ENCODE data around the gene AP1B1.
"Not testable (repeated sequence)": the region's sequence is repeated elsewhere in the genome, so short reads cannot be mapped to it uniquely, and the experiment has no call there.

The AP1B1 gene

DNA sequence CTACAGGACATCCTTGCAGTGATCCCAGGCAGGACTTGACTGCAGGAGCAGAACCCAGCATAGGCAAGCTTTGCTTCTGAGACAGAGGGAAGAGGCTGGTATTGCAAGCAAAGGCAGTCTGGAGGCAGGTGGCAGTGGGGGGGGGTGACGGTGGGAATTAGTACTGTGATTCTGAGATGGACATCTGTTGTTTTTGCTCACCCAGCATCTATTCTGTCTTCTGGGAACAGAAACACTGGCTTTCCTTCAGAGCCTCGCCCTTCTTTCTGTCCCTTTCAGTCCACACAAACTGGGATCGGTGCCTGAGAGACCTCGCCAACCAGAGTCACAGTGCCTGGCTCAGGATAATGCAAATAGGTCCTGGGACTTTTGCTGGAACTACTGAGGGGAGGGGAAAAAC lies 41.7 kb downstream of the AP1B1 start:
- no peak for DNase-seq

GRCh38 chr22:29345932-29346331 lies 42.4 kb downstream of the AP1B1 start:
- DNase-seq: no peak

GRCh38 chr22:29344889-29345288 lies 43.5 kb downstream of the AP1B1 start:
- not testable (repeated sequence) for DNase-seq

GRCh38 chr22:29344137-29344536 lies 44.2 kb downstream of the AP1B1 start:
- peak; percentile 89 for DNase-seq

GRCh38 chr22:29343313-29343805 lies 45.0 kb downstream of the AP1B1 start:
- DNase-seq: no peak

DNA sequence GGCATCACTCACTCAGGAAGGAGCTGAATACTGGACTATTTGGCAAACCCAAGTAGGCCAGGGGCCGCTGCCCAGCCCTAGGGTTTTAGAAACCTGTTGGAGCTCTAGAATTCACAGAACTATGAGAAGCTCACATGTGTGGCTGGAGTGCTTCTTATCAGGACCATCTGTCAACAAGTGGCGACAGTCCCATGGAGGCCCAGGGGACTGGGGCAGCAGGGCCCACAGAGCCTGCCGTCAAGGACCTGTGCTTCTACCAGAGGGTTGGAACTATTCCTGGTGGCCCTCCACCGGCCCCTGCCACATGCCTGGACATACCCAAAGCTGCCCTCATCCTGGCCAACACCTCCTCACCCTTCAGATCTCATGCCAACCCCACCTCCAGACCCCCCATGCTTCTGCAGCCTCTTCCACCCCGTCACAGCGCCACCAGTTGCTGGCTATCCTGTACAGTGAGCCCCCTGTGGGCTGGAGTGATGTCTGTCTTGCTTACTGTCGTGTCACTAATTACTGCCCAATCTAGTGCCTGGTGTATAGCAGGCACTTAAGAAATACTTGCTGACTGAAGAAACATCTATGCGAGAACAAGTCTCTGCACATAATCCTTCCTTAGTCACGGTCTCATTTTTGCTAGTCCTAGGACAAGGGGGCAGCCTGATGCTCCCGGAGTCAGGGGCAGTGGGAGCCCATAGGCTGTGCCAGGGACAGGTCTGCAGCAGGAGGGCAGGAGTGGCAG lies 45.6 kb downstream of the AP1B1 start:
- no peak for DNase-seq

- DNase-seq: no peak
These were observed 46.2 kb downstream of the AP1B1 start for GRCh38 chr22:29342177-29342576.

DNA sequence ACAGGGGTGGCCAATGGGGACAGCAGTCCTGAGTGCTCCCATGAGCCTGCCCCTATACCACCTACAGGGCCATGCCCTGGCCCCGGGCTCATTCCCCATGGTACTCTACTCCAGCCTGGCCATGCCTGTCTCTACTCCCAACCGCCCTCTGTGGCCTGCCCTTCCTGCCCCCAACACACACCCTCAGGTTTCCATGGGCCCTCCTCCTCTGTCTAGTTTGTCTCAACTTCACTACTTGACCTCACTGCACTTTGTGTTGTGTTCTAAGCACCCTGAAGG lies 46.6 kb downstream of the AP1B1 start:
- DNase-seq: no peak

DNA sequence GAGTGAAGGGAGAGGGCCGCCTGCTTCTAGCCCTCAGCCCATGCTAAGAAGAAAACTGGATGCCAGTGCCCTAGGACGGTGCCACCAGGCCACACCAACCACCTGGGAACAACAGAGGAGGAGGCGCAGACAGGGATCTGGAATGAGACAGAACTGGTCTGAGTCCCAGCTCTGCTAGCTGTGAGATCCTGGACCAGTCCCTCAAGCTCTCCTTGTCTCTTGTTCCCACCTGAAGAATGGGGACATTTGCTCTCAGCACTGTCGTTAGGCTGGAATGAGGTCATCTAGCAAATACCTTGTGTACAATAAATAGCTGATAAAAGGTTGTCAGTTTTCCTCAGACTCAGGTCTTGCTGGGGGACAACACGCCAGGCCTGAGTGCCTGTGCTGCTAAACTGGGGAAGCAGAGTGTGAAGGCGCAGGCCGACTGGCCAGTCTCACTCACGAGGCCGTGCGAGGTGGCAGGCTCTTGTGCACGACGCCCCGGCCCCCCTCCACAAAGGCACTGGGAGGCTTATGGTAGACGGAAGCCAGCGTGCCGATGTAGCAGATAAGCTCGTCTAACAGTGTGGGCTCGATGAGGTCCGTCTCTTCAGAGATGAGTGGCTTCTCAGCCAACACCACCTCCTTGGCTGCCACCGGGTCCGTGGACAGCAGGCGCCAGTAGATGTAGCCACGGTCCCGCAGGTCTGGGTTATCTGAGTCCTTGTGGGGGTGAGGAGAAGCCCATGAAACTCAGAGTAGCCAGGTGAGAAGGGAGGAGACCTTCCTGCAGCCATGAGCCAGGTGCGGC lies 47.1 kb downstream of the AP1B1 start:
- no peak for DNase-seq

DNA sequence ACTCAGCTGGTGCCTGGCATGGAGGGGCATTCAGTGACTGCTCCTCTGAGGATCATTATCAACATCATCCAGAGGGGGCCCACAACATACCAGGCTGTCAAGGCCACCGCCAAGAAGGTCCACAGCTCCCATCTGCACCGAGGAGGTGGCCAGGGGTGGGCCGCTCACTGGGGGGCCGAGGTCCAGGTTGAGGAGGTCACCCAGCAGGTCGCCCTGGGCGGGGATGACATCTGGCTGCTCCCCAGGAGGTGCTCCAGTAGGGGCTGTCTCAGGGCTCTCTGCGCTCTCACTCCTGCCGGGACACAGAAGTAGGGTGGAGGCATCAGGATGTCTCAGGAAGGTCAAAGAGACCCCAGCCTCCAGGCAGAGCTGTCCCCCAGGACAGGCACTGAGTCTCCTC lies 47.8 kb downstream of the AP1B1 start:
- no peak for DNase-seq

- no peak for DNase-seq
These were observed 48.8 kb downstream of the AP1B1 start for GRCh38 chr22:29339381-29340235.

GRCh38 chr22:29338398-29338797 lies 50.0 kb downstream of the AP1B1 start:
- no peak for DNase-seq

DNA sequence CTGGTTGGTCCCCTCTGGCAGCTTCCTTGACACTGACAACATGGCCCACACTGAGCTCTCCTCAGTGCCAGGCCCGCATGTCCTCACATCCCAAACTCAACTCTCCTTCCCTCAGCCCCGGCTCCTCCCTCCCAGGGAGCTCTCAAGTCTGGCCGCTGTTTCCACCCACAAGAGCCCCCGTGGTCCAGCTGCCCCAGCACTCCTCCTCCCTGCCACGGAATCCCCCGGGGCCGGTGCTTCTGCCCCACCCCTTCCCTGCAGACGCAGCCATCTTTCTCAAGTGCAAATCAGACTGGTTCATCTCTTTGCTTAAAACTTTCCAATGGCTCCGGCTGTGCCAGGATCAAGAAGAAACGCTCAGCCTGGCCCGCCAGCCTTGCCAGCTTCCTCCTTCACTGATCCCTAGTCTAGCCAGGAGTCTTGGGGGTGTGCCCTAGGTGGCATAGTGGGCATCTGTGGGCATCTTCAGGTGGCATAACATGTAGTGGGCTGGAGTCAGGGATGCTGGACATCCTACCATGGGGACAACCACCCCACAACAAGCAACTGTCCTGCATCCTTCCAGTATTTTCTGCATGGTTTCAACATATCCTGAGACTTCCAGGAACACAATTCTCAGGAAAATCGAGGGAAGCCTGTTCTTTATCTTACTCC lies 50.6 kb downstream of the AP1B1 start:
- no peak for DNase-seq

GRCh38 chr22:29336751-29337490 lies 51.4 kb downstream of the AP1B1 start:
- no peak for DNase-seq

DNA sequence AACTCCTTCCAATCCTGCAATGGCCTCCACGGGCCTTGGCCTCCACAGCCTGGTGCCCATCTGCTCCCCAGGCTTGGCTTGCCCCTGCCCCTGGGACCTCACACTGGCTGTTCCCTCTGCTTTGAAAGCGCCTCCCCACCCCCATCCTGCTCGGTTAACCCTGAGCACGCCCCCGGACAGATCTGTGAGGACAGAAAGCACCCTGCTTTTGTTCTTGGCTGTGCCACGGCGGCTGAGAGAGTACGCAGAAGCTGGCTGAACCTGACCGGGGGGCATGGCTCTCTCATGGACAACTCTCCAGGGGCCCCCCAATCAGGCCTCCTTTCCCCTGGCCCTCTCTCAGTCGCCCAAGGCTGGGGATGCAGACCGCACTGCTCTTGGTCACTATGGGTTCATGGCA lies 52.7 kb downstream of the AP1B1 start:
- DNase-seq: no peak

DNA sequence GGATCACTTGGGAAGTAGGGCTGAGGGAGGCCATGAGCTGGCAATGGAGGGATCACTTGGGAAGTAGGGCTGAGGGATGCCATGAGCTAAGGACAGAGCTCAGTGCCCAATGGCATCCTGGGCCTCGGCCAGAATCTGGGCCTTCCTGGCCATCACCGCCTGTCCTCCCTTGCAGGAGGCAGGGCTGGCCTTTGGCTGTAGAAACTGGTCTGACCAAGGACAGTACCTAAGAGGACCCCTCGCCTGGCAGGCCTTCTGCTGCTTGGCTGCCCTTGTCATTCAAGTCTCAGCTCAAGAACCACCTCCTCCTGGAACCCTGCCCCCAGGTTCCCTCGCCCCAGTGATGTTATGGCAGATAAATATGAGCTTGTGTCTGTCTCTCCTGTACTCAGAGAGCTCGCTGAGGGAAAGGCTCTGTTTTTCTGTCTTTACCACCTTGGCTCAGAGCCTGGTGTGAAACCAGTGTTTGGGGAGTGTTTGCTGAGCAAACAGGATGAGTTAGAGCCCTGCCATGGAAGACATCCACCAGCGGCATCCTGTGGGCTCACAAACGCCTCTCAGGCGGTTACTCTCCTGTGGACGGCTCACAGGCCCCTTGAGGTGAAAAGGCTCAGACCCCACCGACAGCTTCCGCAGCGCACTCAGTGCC lies 53.5 kb downstream of the AP1B1 start:
- no peak for DNase-seq

- DNase-seq: no peak
These were observed 54.2 kb downstream of the AP1B1 start for GRCh38 chr22:29334148-29334547.

- no peak for DNase-seq
These were observed 55.4 kb downstream of the AP1B1 start for GRCh38 chr22:29332886-29333496.

GRCh38 chr22:29331658-29332300 lies 56.6 kb downstream of the AP1B1 start:
- DNase-seq: no peak

DNA sequence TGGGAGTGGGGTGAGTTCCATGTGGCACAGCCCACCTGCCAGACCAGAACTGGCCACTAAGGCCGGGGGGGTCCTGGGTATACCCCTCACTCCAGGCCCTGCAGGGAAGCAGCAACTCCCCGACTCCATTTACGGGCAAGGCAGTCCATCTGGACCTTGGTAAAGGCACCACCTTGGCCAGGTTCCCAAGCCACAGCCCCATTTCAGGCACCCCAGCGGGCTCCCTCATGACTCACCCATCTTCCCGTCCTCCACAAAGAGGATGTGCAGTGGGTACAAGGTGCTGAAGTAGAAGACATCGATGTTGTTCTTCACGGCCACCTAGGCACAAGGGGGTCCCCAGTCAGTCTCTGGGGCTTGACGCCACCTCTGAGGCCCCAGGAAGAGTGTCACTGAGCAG lies 57.2 kb downstream of the AP1B1 start:
- DNase-seq: no peak

- DNase-seq: no peak
These were observed 57.6 kb downstream of the AP1B1 start for GRCh38 chr22:29330753-29331152.

Measured in DMS153 (cell line).